Neuronal stem cell (in vitro differentiated cells): ENCODE data around the gene PARP15.

Source experiments
- DNase-seq: peaks from one replicate; pipeline ENCODE4 v3.0.0-alpha.2; 2013; ENCODE audit warnings: low spot score
- H2AFZ ChIP-seq: one replicate; pipeline ENCODE4 v1.6.1; 2013; ENCODE audit warnings: mild to moderate bottlenecking, low read length, inconsistent platforms
- H2AK5ac ChIP-seq: 2 replicates; pipeline ENCODE4 v1.6.1; 2013; ENCODE audit warnings: low read depth, mild to moderate bottlenecking, inconsistent platforms, low read length, moderate library complexity, mixed read lengths
- H2BK120ac ChIP-seq: 2 replicates; pipeline ENCODE4 v1.6.1; 2013; ENCODE audit warnings: low read depth, mild to moderate bottlenecking, inconsistent platforms, low read length, moderate library complexity, mixed read lengths
- H2BK12ac ChIP-seq: one replicate; pipeline ENCODE4 v1.6.1; 2013; ENCODE audit warnings: low read length, inconsistent platforms
- H2BK15ac ChIP-seq: 2 replicates; pipeline ENCODE4 v1.6.1; 2013; ENCODE audit warnings: mild to moderate bottlenecking, low read length, inconsistent platforms, mixed read lengths
- H2BK5ac ChIP-seq: one replicate; pipeline ENCODE4 v1.6.1; 2013; ENCODE audit warnings: inconsistent platforms, mild to moderate bottlenecking, low read length, moderate library complexity
- H3K14ac ChIP-seq: one replicate; pipeline ENCODE4 v1.6.1; 2013; ENCODE audit warnings: low read length, inconsistent platforms
- H3K18ac ChIP-seq: 2 replicates; pipeline ENCODE4 v1.6.1; 2013; ENCODE audit warnings: low read length, inconsistent platforms
- H3K23ac ChIP-seq: 2 replicates; pipeline ENCODE4 v1.6.1; 2013; ENCODE audit warnings: low read depth, mild to moderate bottlenecking, mixed read lengths, low read length, inconsistent platforms; ENCODE audit not compliant: poor library complexity
- H3K27ac ChIP-seq: replicated peaks from 3 replicates; pipeline ENCODE4 v1.5.1; 2013; ENCODE audit warnings: low read length, inconsistent platforms
- H3K27me3 ChIP-seq, 3 experiments: 2 replicates each; pipeline ENCODE4 v1.6.1; 2013; ENCODE audit warnings: low read length in 3 of 3, mild to moderate bottlenecking in 2 of 3, inconsistent platforms in 1 of 3, low read depth in 1 of 3, mixed read lengths in 1 of 3, moderate library complexity in 1 of 3; ENCODE audit not compliant: control insufficient read depth in 3 of 3, insufficient read depth in 3 of 3
- H3K36me3 ChIP-seq, 2 donors: replicated peaks in 1 of 2; 2 replicates each; pipeline ENCODE4 v1.6.1; 2013; ENCODE audit warnings: low read length in 2 of 2; ENCODE audit not compliant: control insufficient read depth in 2 of 2, insufficient read depth in 2 of 2
- H3K4ac ChIP-seq: 2 replicates; pipeline ENCODE4 v1.6.1; 2013; ENCODE audit warnings: inconsistent platforms, mild to moderate bottlenecking, low read length, moderate library complexity
- H3K4me1 ChIP-seq, 2 donors: 1 replicate in 1 of 2; 2 replicates in 1 of 2; pipeline ENCODE4 v1.6.1; 2013; ENCODE audit warnings: low read length in 2 of 2, low read depth in 1 of 2; ENCODE audit not compliant: control insufficient read depth in 2 of 2, insufficient read depth in 1 of 2
- H3K4me2 ChIP-seq: one replicate; pipeline ENCODE4 v1.6.1; 2013; ENCODE audit warnings: mild to moderate bottlenecking, low read length, inconsistent platforms; ENCODE audit not compliant: insufficient read depth, poor library complexity, severe bottlenecking
- H3K4me3 ChIP-seq, 2 donors: 2 replicates each; pipeline ENCODE4 v1.5.1; 2013; ENCODE audit warnings: low read length in 2 of 2, mild to moderate bottlenecking in 2 of 2, inconsistent platforms in 1 of 2, moderate library complexity in 1 of 2
- H3K79me1 ChIP-seq: one replicate; pipeline ENCODE4 v1.6.1; 2013; ENCODE audit warnings: low read depth, mild to moderate bottlenecking, inconsistent platforms, low read length, moderate library complexity
- H3K9ac ChIP-seq: one replicate; pipeline ENCODE4 v1.6.1; 2013; ENCODE audit warnings: mild to moderate bottlenecking, low read depth, low read length, inconsistent platforms; ENCODE audit not compliant: poor library complexity
- H3K9me3 ChIP-seq, 2 donors: replicated peaks in 1 of 2; 2 replicates each; pipeline versions ENCODE3 to v1.6.1; 2013; ENCODE audit warnings: low read length in 2 of 2, mild to moderate bottlenecking in 2 of 2, inconsistent platforms in 1 of 2, low read depth in 1 of 2, mixed read lengths in 1 of 2, moderate library complexity in 1 of 2; ENCODE audit not compliant: control insufficient read depth in 2 of 2, insufficient read depth in 1 of 2
- H4K8ac ChIP-seq: one replicate; pipeline ENCODE4 v1.6.1; 2013; ENCODE audit warnings: low read depth, mild to moderate bottlenecking, inconsistent platforms, low read length, moderate library complexity
- H4K91ac ChIP-seq: one replicate; pipeline ENCODE4 v1.6.1; 2013; ENCODE audit warnings: low read length, low read depth, mild to moderate bottlenecking, inconsistent platforms; ENCODE audit not compliant: poor library complexity
- WGBS, 2 donors: extraction: QIAGEN DNeasy Blood & Tissue Kit; methylation state at CpG; one replicate each; pipeline ENCODE4 v1.1.7; 2013; ENCODE audit warnings: missing lambda C conversion rate in 2 of 2, mixed read lengths in 1 of 2; ENCODE audit not compliant: insufficient read length in 2 of 2, insufficient replicate concordance in 1 of 2; ENCODE audit errors: extremely low coverage in 2 of 2; 5-methylcytosine and 5-hydroxymethylcytosine counted together

Gene PARP15

GRCh38 chr3:122620399-122620798, 42.9 kb downstream of the PARP15 start:
- no peak overlapping the region for H4K91ac ChIP-seq
- H4K8ac ChIP-seq, result no peak overlapping the region
- no peaks in the 10 kb centered on the region for H3K36me3 ChIP-seq
- peaks cover 0 to 37% (median 0%) of the 10 kb centered on the region in 3 experiments for H3K27me3 ChIP-seq
- no peak overlapping the region for H3K18ac ChIP-seq
- no peaks in the 10 kb centered on the region for H3K79me1 ChIP-seq
- H2AK5ac ChIP-seq, result no peak overlapping the region
- no CpG with 5 or more reads among the region's 4 CpGs for WGBS, 2 donors
- peaks cover 0 to 2% of the 10 kb centered on the region in 2 donors for H3K4me1 ChIP-seq
- no peak overlapping the region for H2BK120ac ChIP-seq
- no peak overlapping the region for H3K23ac ChIP-seq
- no peak overlapping the region for H3K27ac ChIP-seq
- H2BK5ac ChIP-seq, result no peak overlapping the region
- no peaks in the 10 kb centered on the region for H3K9me3 ChIP-seq
- H3K4me2 ChIP-seq, result no peak overlapping the region
- no peak overlapping the region for H3K9ac ChIP-seq
- H3K14ac ChIP-seq, result no peak overlapping the region
- H3K4me3 ChIP-seq, result no peak overlapping the region
- no peak overlapping the region for H2BK12ac ChIP-seq
- no peak overlapping the region for H3K4ac ChIP-seq
- H2BK15ac ChIP-seq, result no peak overlapping the region
- no peak overlapping the region for H2AFZ ChIP-seq
- DNase-seq, result no peak

GRCh38 chr3:122621112-122621511, 43.7 kb downstream of the PARP15 start:
- WGBS, 2 donors, result no CpG with 5 or more reads among the region's 3 CpGs
- H3K4me3 ChIP-seq, result no peak overlapping the region
- no peak overlapping the region for H4K8ac ChIP-seq
- no peak for DNase-seq
- no peak overlapping the region for H2BK12ac ChIP-seq
- H3K23ac ChIP-seq, result no peak overlapping the region
- no peaks in the 10 kb centered on the region for H3K79me1 ChIP-seq
- no peak overlapping the region for H3K18ac ChIP-seq
- H4K91ac ChIP-seq, result no peak overlapping the region
- H3K9ac ChIP-seq, result no peak overlapping the region
- H2BK15ac ChIP-seq, result no peak overlapping the region
- H3K14ac ChIP-seq, result no peak overlapping the region
- H3K27me3 ChIP-seq, result peaks cover 0 to 40% (median 0%) of the 10 kb centered on the region in 3 experiments
- no peak overlapping the region for H2AK5ac ChIP-seq
- H3K4me1 ChIP-seq, result peaks cover 0 to 2% of the 10 kb centered on the region in 2 donors
- no peak overlapping the region for H3K4me2 ChIP-seq
- no peak overlapping the region for H2AFZ ChIP-seq
- no peak overlapping the region for H3K27ac ChIP-seq
- no peaks in the 10 kb centered on the region for H3K36me3 ChIP-seq
- no peaks in the 10 kb centered on the region for H3K9me3 ChIP-seq
- no peak overlapping the region for H2BK5ac ChIP-seq
- H3K4ac ChIP-seq, result no peak overlapping the region
- no peak overlapping the region for H2BK120ac ChIP-seq

GRCh38 chr3:122623031-122623829, 45.8 kb downstream of the PARP15 start:
- Histone ChIP-seq H3K14ac (no peak overlapping the region), H3K9me3 (no peaks in the 10 kb centered on the region), H2BK15ac (no peak overlapping the region), H3K27me3 (peaks cover 0 to 40% (median 0%) of the 10 kb centered on the region in 3 experiments), H2AFZ (no peak overlapping the region), H2BK5ac (no peak overlapping the region), H3K27ac (no peak overlapping the region), H4K8ac (no peak overlapping the region), H3K4me2 (no peak overlapping the region), H3K4ac (no peak overlapping the region), H3K79me1 (no peaks in the 10 kb centered on the region), H3K36me3 (no peaks in the 10 kb centered on the region), H2BK12ac (no peak overlapping the region), H3K18ac (no peak overlapping the region), H2BK120ac (no peak overlapping the region), H3K9ac (no peak overlapping the region), H3K4me1 (peaks cover 0 to 2% of the 10 kb centered on the region in 2 donors), H4K91ac (no peak overlapping the region), H3K23ac (no peak overlapping the region), H2AK5ac (no peak overlapping the region), H3K4me3 (no peak overlapping the region)
- DNase-seq, result no peak
- no CpG with 5 or more reads among the region's 8 CpGs for WGBS, 2 donors

- Histone ChIP-seq H3K4me2 (no peak overlapping the region), H3K79me1 (no peaks in the 10 kb centered on the region), H3K4me1 (peaks cover 0 to 2% of the 10 kb centered on the region in 2 donors), H2BK15ac (no peak overlapping the region), H3K23ac (no peak overlapping the region), H2AFZ (no peak overlapping the region), H3K4ac (no peak overlapping the region), H2BK120ac (no peak overlapping the region), H3K27me3 (peaks cover 0 to 13% (median 0%) of the 10 kb centered on the region in 3 experiments), H2AK5ac (no peak overlapping the region), H3K9ac (no peak overlapping the region), H4K91ac (no peak overlapping the region), H4K8ac (no peak overlapping the region), H2BK5ac (no peak overlapping the region), H3K4me3 (no peak overlapping the region), H2BK12ac (no peak overlapping the region), H3K27ac (no peak overlapping the region), H3K9me3 (no peaks in the 10 kb centered on the region), H3K36me3 (no peaks in the 10 kb centered on the region), H3K14ac (no peak overlapping the region), H3K18ac (no peak overlapping the region)
- WGBS, 2 donors, result no CpG with 5 or more reads among the region's 6 CpGs
- no peak for DNase-seq
These were observed 49.2 kb downstream of the PARP15 start for GRCh38 chr3:122626515-122627180.
